Skeletal muscle satellite cell (primary cell): ENCODE data around the gene CBFA2T3.

Source experiments
- H3K27me3 ChIP-seq: 2 replicates; pipeline ENCODE4 v1.7.0; 2013; ENCODE audit warnings: low read length; ENCODE audit not compliant: control insufficient read depth, insufficient read depth
- H3K36me3 ChIP-seq: 2 replicates; pipeline ENCODE4 v1.7.0; 2013; ENCODE audit warnings: mild to moderate bottlenecking, control low read depth, low read length; ENCODE audit not compliant: insufficient read depth
- H3K4me1 ChIP-seq: 2 replicates; pipeline ENCODE4 v1.7.0; 2013; ENCODE audit warnings: low read length; ENCODE audit not compliant: control insufficient read depth, insufficient read depth
- H3K4me2 ChIP-seq: 2 replicates; pipeline ENCODE4 v1.7.0; 2013; ENCODE audit warnings: mild to moderate bottlenecking, low read length
- H3K4me3 ChIP-seq: 2 replicates; pipeline ENCODE4 v1.7.0; 2013; ENCODE audit warnings: low read length
- H3K9ac ChIP-seq: 2 replicates; pipeline ENCODE4 v1.7.0; 2013; ENCODE audit warnings: mild to moderate bottlenecking, low read depth, low read length, moderate library complexity
- H3K9me3 ChIP-seq: replicated peaks from 2 replicates; pipeline ENCODE4 v1.7.0; 2013; ENCODE audit warnings: mild to moderate bottlenecking, control low read depth, low read length

The CBFA2T3 gene

DNA sequence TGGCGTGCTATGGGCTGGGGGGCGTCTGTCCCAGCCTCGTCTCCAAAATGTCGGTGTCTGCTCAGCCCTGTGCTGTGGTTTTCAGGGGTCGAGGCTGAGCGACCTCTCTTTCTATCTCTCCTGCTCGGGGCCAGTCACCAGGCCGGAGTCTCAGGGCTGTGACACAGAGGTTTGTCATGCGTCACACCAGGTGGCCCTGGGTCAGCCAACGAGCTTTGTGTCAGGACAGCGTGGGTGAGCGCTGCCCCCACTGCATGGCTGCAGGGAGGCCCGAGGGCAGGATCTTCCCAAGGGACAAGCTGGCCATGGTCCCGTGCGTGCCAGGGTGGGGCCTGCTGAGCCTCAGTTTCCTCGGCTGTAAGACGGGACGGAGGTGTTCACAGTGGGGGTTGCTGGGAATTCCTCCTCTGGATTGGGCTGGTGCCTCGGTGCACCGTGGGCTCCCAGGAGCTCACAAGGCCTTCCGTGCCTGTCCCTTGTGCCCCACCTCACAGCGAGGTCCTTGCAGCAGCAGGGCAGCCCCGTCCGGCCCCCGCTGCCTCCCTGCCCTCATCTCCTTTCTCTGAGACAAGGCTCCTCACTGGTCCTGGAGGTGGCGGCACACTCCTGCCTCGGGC, 50.5 kb downstream of the CBFA2T3 start:
- no peaks in the 10 kb centered on the region for H3K9me3 ChIP-seq
- H3K4me1 ChIP-seq: peaks cover 39% of the 10 kb centered on the region
- H3K4me3 ChIP-seq: no peak overlapping the region
- no peak overlapping the region for H3K4me2 ChIP-seq
- no peaks in the 10 kb centered on the region for H3K36me3 ChIP-seq
- no peak overlapping the region for H3K9ac ChIP-seq
- H3K27me3 ChIP-seq: peaks cover 12% of the 10 kb centered on the region

DNA sequence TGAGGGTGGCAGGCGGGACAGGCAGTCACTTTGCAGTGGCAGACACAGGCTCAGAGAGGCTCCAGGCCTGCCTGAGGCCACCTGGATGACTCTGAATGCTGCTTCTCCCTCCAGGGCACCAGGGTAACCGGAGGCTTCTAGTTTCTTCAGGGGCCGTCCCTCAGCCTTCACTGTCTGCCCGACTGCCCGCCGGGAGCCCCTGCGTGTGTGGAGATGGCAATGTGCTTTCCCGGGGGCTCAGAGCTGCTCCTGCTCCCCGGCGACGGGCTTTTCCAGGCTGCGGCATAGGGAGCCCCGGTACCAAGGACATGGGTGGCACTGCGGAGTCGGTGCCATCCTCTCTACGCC, 51.5 kb downstream of the CBFA2T3 start:
- peak overlapping the region; percentile 45 for H3K4me3 ChIP-seq
- peaks cover 8% of the 10 kb centered on the region for H3K27me3 ChIP-seq
- peak overlapping the region; percentile 76 for H3K4me2 ChIP-seq
- no peak overlapping the region for H3K9ac ChIP-seq
- no peaks in the 10 kb centered on the region for H3K36me3 ChIP-seq
- H3K9me3 ChIP-seq: no peaks in the 10 kb centered on the region
- peaks cover 48% of the 10 kb centered on the region for H3K4me1 ChIP-seq

DNA sequence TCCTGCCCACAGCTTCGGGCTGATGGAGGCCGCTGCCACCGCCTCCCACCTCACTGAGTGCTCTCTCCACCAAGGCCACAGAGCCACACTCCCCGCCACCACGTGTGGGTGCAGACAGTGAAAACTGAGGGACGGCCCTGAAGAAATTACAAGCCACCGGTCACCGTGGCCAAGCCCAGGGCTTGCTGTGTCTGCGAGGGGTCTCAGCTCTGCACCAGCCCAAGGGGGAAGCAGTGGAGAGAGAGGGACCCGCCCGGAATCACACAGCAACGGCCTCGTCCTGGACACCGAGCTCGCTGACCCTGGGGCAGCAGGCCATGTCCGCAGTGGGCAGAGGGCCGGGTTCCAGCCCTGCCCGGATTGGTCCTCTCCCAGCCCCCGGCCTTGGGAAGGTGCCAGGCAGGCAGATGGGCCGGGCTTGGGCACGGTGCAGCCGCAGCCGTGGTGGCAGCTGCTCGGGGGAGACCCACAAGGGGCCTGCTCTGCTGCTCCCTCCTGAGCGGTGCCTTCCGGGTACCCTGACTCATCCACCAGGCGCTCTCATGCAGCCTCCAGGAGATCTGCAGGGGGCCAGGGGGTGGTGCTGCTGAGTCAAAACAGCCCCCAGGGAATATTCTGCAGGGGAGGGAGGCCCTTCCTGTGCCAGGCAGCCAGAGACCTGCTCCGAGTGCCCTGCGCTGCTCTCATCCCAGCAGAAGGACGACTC, 52.0 kb downstream of the CBFA2T3 start:
- peak overlapping the region; percentile 76 for H3K4me2 ChIP-seq
- H3K36me3 ChIP-seq: no peaks in the 10 kb centered on the region
- H3K9ac ChIP-seq: no peak overlapping the region
- H3K27me3 ChIP-seq: peaks cover 8% of the 10 kb centered on the region
- H3K4me1 ChIP-seq: peaks cover 48% of the 10 kb centered on the region
- peak overlapping the region; percentile 45 for H3K4me3 ChIP-seq
- no peaks in the 10 kb centered on the region for H3K9me3 ChIP-seq

DNA sequence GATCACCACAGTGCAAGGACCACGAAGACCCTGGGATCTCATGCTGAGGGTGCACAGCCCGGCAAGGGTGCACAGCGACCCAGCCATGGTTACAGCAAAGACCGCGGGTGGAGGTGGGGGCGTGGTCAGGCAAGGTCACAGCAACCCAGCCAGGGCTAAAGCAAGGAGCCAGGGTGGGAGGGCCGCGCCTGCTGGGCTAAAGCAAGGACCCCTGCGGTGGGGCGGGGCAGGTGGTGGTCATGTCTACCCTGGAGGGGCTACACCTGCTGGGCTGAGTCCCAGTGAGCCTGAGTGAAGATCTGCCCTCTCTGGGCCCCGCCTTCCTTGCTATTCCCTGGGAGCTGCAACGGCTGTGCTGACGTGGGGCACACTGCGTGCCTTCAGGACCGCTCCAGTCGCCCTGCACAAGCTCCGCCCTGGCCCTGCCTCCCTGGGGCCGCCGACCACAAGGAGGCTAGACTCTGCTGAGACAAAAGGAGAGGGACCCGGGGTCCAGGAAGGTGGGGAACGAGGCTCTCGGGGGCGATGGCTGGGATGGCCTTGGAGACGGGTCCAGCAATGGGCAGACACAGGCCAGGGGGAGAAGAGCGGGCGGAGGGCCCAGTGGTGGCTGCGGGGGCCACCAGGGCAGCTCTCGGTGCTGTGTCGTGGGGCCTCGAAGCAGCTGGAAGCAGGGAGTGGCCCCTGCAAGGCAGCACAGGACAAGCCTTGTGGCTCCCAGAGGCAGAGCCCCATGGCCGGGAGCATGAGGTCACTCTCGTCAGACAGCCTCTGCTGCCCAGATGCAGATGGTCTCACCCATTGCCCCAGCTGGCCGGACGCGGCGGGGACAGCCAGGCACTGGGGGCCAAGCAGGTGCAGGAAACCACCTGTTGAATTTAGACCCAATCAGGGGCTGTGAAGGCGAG, 52.8 kb downstream of the CBFA2T3 start:
- H3K9me3 ChIP-seq: no peaks in the 10 kb centered on the region
- peaks cover 10% of the 10 kb centered on the region for H3K27me3 ChIP-seq
- H3K4me2 ChIP-seq: peak overlapping the region; percentile 76
- no peak overlapping the region for H3K4me3 ChIP-seq
- H3K9ac ChIP-seq: no peak overlapping the region
- H3K4me1 ChIP-seq: peaks cover 48% of the 10 kb centered on the region
- no peaks in the 10 kb centered on the region for H3K36me3 ChIP-seq

DNA sequence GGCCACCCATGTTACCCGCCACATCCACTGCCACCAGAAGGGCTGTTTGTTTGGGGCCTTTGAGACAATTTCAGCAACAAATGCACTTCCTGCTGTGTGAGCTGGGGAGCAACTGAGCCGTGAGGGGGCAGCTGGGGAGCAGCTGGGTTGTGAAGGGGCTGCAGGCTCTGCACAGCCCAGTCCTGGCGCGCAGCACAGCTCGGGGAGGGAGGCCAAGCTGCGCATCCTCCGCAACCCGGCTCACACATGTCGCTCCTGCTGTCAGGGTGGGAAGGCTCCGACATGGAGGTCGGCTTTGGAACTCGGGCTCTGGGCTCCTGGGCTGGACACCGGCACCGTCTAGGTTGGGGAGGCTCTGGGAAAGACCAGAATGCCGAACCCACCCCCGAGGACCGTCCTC, 53.6 kb downstream of the CBFA2T3 start:
- no peaks in the 10 kb centered on the region for H3K36me3 ChIP-seq
- H3K4me3 ChIP-seq: no peak overlapping the region
- H3K4me2 ChIP-seq: no peak overlapping the region
- H3K4me1 ChIP-seq: peaks cover 48% of the 10 kb centered on the region
- no peaks in the 10 kb centered on the region for H3K9me3 ChIP-seq
- H3K27me3 ChIP-seq: peaks cover 10% of the 10 kb centered on the region
- no peak overlapping the region for H3K9ac ChIP-seq

DNA sequence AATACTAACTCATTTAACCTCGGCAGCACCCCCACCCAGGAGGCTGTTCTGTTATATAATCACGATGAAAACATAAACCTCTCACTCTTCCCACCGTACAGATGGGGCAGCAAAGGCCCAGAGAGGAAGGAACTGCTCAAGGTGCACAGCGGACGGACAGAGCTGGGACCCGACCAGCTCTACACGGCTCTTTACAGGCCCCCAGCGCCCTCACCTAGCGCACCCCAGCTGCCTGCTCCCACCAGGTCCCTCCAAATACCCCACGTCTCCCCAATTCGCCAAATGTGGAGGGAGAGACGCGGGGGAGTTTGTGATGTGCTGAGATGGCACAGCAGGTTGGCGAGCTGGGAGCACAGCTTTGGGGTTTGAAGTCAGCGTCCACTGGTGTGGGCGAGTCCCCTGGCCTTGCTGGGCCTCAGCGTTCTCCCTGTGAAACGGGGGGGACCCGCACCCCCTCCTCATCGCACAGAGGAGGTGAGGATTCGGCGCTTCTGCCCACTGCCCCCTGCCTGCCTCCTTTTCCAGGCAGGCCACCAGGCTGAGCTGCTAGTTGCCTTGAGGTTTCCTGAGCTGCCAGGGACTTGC, 54.1 kb downstream of the CBFA2T3 start:
- Histone ChIP-seq H3K36me3 (no peaks in the 10 kb centered on the region), H3K9me3 (no peaks in the 10 kb centered on the region), H3K4me1 (peaks cover 48% of the 10 kb centered on the region), H3K9ac (no peak overlapping the region), H3K27me3 (peaks cover 10% of the 10 kb centered on the region), H3K4me2 (peak overlapping the region; percentile 25), H3K4me3 (no peak overlapping the region)

DNA sequence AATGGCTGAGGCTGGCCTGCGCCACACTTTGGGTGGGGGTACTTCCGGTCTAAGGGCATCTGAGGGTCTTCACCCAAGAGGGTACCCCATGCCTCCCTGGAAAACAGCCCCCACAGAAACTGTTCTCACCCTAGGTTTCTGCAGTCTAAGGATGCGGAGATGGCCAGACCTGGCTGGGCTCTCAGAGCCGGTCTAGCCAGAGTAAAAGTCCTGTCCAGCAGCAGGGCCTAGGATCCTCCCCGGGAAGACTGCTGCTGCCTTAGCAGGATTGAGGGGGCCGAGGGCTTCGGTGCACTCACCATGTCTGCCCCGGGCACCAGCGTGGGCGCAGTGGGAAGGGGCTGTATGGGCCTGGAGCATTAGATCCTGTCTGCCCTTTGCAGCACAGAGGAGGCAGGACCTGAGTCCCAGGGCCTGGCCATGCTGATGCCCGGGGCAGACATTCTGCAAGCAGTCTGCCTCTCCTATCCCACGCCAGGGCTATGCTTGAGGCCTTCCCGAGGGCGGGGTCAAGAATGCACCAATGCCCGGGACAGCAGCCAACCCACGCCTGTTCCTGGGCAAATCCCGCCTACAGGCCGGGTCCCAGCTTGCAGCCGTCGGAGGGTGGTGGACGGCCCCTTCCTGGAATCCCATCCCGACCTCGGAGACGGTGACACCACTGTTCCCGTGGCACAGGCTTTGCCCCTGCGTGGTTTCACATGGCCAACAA, 54.7 kb downstream of the CBFA2T3 start:
- H3K9ac ChIP-seq: no peak overlapping the region
- no peaks in the 10 kb centered on the region for H3K9me3 ChIP-seq
- no peaks in the 10 kb centered on the region for H3K36me3 ChIP-seq
- peak overlapping the region; percentile 25 for H3K4me2 ChIP-seq
- H3K27me3 ChIP-seq: peaks cover 7% of the 10 kb centered on the region
- H3K4me1 ChIP-seq: peaks cover 48% of the 10 kb centered on the region
- H3K4me3 ChIP-seq: no peak overlapping the region

DNA sequence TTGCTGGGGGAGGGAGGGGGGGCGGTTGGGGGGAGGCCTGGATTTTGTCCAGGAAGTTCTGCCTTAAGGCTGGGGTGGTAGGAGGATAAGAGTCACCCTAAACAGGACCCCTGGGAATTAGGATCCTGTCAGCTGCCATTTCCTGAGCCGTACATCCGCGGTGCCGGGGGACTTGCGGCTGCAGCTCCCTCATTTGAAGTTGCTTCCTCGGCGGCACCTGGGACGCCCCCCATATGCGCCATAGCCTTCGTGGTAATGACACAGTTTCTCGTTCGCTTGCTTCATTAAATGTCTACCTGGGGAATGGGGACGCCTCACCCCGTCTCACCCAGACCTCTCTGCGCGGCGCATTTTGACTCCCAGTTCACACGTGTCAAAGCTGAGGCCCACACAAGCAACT, 55.4 kb downstream of the CBFA2T3 start:
- Histone ChIP-seq H3K36me3 (no peaks in the 10 kb centered on the region), H3K4me2 (no peak overlapping the region), H3K4me3 (no peak overlapping the region), H3K9ac (no peak overlapping the region), H3K4me1 (peaks cover 47% of the 10 kb centered on the region), H3K27me3 (peaks cover 10% of the 10 kb centered on the region), H3K9me3 (no peaks in the 10 kb centered on the region)

DNA sequence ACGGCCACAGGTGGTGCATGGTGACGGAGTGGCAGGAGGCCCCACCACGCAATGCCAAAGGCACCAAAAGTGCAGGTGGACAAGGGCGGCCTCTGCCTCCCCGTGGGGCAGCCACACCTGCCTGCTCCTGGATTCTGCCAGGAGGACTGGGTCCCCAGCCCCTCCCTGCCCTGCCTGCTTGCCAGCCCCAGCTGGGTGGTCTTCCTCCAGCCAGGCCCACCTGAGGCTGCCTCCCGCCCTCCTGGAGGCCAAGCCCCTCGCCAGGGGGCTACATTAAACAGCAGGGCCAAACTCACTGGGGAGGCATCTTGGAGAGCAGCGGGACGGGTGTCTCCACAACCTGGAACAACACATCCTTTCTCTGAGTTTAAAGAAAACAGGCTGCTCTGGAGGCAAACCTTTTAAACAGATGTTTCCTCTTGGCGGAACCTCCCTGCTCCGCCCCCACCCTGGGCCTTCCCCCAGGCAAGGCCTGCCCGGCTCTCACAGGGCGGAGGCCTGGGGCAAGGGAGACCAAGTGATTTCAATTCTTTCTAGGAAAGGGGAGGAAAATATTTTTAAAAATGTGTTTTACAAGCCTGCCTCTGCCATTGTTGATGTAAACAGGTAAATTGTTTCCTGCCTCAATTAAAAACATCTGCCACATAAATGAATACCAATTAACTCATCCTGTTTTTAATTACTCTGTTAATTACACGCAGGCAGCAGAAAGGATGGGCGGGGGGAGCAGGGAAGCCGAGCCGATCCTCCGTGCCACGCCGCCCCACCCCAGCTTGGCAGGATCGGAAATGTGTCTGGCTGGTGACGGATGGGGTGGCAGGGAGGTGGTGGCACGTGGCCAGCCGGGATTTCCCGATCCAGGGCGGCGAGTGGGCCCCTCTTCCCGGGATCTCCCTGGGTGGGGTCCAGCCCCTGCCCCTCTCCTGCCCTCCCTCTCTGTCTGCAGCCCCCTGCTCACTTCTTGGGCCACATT, 56.1 kb downstream of the CBFA2T3 start:
- H3K4me1 ChIP-seq: peaks cover 40% of the 10 kb centered on the region
- H3K9me3 ChIP-seq: no peaks in the 10 kb centered on the region
- peaks cover 5% of the 10 kb centered on the region for H3K27me3 ChIP-seq
- H3K4me3 ChIP-seq: no peak overlapping the region
- H3K36me3 ChIP-seq: no peaks in the 10 kb centered on the region
- no peak overlapping the region for H3K4me2 ChIP-seq
- no peak overlapping the region for H3K9ac ChIP-seq

DNA sequence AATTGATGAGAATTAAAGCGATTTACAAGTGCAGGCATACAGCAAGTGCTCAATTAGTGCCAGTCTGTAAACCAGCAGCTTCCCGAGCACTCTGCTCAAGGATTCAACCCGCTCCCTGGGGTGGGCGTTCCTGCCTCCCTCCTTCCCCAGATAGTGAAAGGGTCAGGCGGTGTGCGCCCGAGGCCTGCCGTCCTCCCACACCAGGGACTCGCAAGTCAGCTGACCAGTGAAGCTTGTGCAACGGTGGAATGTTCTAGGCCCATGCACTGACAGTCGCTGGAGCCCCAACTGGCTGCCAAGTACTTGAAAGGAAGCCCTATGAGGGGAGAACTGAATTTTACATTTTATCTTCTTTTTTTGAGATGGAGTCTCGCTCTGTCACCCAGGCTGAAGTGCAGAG, 57.1 kb downstream of the CBFA2T3 start:
- H3K9me3 ChIP-seq: no peaks in the 10 kb centered on the region
- H3K27me3 ChIP-seq: peaks cover 5% of the 10 kb centered on the region
- H3K4me3 ChIP-seq: no peak overlapping the region
- H3K4me1 ChIP-seq: peaks cover 30% of the 10 kb centered on the region
- no peak overlapping the region for H3K9ac ChIP-seq
- H3K36me3 ChIP-seq: no peaks in the 10 kb centered on the region
- no peak overlapping the region for H3K4me2 ChIP-seq
